Measurements from ENCODE around the gene PRKCB. TPM values are rescaled to one million over a fixed set of nuclear protein-coding genes. Genes with fewer than 3 reads are reported as not detected.

The PRKCB gene
- total and polyA plus RNA-seq, 2 donors (not counting 1 experiment from before 2014, with no cell fraction given), result 0.01 TPM; not detected in 1

DNA sequence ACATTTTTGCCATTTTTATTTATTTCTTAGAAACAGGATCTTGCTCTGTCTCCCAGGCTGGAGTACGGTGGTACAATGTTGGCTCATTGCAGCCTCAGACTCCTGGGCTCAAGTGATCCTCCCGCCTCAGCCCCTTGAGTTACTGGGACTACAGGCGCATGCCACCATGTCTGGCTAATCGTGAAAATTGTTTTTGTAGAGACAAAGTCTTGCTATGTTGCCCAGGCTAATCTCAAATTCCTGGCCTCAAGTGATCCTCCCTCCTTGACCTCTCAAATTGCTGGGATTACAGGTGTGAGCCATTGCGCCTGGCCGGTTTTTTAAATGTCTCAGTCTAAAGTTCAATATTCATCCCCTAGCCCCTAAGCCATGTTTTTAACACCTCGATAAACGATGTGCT, 237.5 kb downstream of the PRKCB start:
- no peaks in the 10 kb centered on the region for H3K27me3 ChIP-seq (ENCODE audit: control insufficient read depth, insufficient read depth, low read length)
- no peaks in the 10 kb centered on the region for H3K79me2 ChIP-seq (ENCODE audit: control insufficient read depth, insufficient read depth, low read length)
- no peak overlapping the region for H3K27ac ChIP-seq (ENCODE audit: insufficient read depth, low read length)
- H4K20me1 ChIP-seq (ENCODE audit: control insufficient read depth, extremely low read depth, insufficient read depth, low read length), result no peaks in the 10 kb centered on the region
- no peak overlapping the region for H2AFZ ChIP-seq (ENCODE audit: low read length)
- H3K9ac ChIP-seq (ENCODE audit: insufficient read depth, low read length), result no peak overlapping the region
- no peak overlapping the region for H3K4me3 ChIP-seq (replicated peaks in 1 of 4; ENCODE audit: control extremely low read depth in 1 of 4, insufficient read depth in 1 of 4, low read depth in 3 of 4, low read length in 4 of 4)
- H3K4me1 ChIP-seq (ENCODE audit: control insufficient read depth, extremely low read depth, insufficient read depth, low read length), result no peaks in the 10 kb centered on the region
- no peak overlapping the region for H3K4me2 ChIP-seq (ENCODE audit: extremely low read depth, insufficient read depth, low read length)
- H3K9me3 ChIP-seq (ENCODE audit: control insufficient read depth, insufficient read depth, low read depth, low read length), result no peaks in the 10 kb centered on the region
- DNase-seq (ENCODE audit: low read depth in 2 of 2), result no peak
- TF ChIP-seq CTCF (conservative IDR thresholded peaks at IDR 0.05 in 1 of 2, IDR thresholded peaks at IDR 0.05 in 1 of 2; ENCODE audit: low read depth in 1 of 2, low read length in 2 of 2) (no peak), EZH2 (IDR thresholded peaks at IDR 0.05; ENCODE audit: low read length, missing control alignments) (no peak)
- no peaks in the 10 kb centered on the region for H3K36me3 ChIP-seq (ENCODE audit: control insufficient read depth, insufficient read depth, low read length)

DNA sequence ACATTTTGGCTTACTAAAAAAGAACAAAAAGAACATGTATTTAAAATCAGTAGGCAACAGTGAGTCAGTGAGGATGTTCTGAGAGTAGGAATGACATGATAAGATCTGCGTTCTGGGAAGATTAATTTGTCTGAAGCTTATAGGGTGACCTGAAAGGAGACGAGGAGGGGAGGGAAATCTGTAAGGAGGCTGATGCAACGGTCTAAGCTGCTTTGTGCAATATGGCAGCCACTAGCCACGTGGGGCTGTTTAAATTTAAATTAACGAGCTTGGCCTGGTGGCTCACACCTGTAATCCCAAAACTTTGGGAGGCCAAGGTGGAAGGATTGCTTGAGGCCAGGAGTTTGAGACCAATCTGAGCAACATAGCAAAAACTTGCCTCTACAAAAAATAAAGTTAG, 238.8 kb downstream of the PRKCB start:
- Histone ChIP-seq H3K4me1 (ENCODE audit: control insufficient read depth, extremely low read depth, insufficient read depth, low read length) (no peaks in the 10 kb centered on the region), H3K27ac (ENCODE audit: insufficient read depth, low read length) (no peak overlapping the region), H2AFZ (ENCODE audit: low read length) (no peak overlapping the region), H3K9me3 (ENCODE audit: control insufficient read depth, insufficient read depth, low read depth, low read length) (no peaks in the 10 kb centered on the region), H3K4me3 (replicated peaks in 1 of 4; ENCODE audit: control extremely low read depth in 1 of 4, insufficient read depth in 1 of 4, low read depth in 3 of 4, low read length in 4 of 4) (no peak overlapping the region), H3K79me2 (ENCODE audit: control insufficient read depth, insufficient read depth, low read length) (no peaks in the 10 kb centered on the region), H3K4me2 (ENCODE audit: extremely low read depth, insufficient read depth, low read length) (no peak overlapping the region), H4K20me1 (ENCODE audit: control insufficient read depth, extremely low read depth, insufficient read depth, low read length) (no peaks in the 10 kb centered on the region), H3K9ac (ENCODE audit: insufficient read depth, low read length) (no peak overlapping the region), H3K27me3 (ENCODE audit: control insufficient read depth, insufficient read depth, low read length) (no peaks in the 10 kb centered on the region), H3K36me3 (ENCODE audit: control insufficient read depth, insufficient read depth, low read length) (no peaks in the 10 kb centered on the region)
- no peak for TF ChIP-seq EZH2 (IDR thresholded peaks at IDR 0.05; ENCODE audit: low read length, missing control alignments)
- TF ChIP-seq CTCF (conservative IDR thresholded peaks at IDR 0.05 in 1 of 2, IDR thresholded peaks at IDR 0.05 in 1 of 2; ENCODE audit: low read depth in 1 of 2, low read length in 2 of 2), result no peak
- no peak for DNase-seq (ENCODE audit: low read depth in 2 of 2)

- Histone ChIP-seq H3K27me3 (ENCODE audit: control insufficient read depth, insufficient read depth, low read length) (no peaks in the 10 kb centered on the region), H3K36me3 (ENCODE audit: control insufficient read depth, insufficient read depth, low read length) (no peaks in the 10 kb centered on the region), H3K4me1 (ENCODE audit: control insufficient read depth, extremely low read depth, insufficient read depth, low read length) (no peaks in the 10 kb centered on the region), H4K20me1 (ENCODE audit: control insufficient read depth, extremely low read depth, insufficient read depth, low read length) (no peaks in the 10 kb centered on the region), H3K79me2 (ENCODE audit: control insufficient read depth, insufficient read depth, low read length) (no peaks in the 10 kb centered on the region), H3K4me2 (ENCODE audit: extremely low read depth, insufficient read depth, low read length) (no peak overlapping the region), H2AFZ (ENCODE audit: low read length) (no peak overlapping the region), H3K9me3 (ENCODE audit: control insufficient read depth, insufficient read depth, low read depth, low read length) (no peaks in the 10 kb centered on the region), H3K9ac (ENCODE audit: insufficient read depth, low read length) (no peak overlapping the region), H3K27ac (ENCODE audit: insufficient read depth, low read length) (no peak overlapping the region), H3K4me3 (replicated peaks in 1 of 4; ENCODE audit: control extremely low read depth in 1 of 4, insufficient read depth in 1 of 4, low read depth in 3 of 4, low read length in 4 of 4) (no peak overlapping the region)
- TF ChIP-seq EZH2 (IDR thresholded peaks at IDR 0.05; ENCODE audit: low read length, missing control alignments) (no peak), CTCF (conservative IDR thresholded peaks at IDR 0.05 in 1 of 2, IDR thresholded peaks at IDR 0.05 in 1 of 2; ENCODE audit: low read depth in 1 of 2, low read length in 2 of 2) (no peak)
- DNase-seq (ENCODE audit: low read depth in 2 of 2), result no peak
Observed at GRCh38 chr16:24075302-24075701, 239.5 kb downstream of the PRKCB start.
